H1 (cell line): ENCODE data around the gene OGFOD3. TPM values are rescaled to one million over a fixed set of nuclear protein-coding genes. Genes with fewer than 3 reads are reported as not detected.

Experiments
- CTCF ChIA-PET: fragments of 300-600 bp; sonication (Branson Sonifier 250); formaldehyde crosslinking; loops from one replicate; lab custom pipeline; 2021; ENCODE audit not compliant: partially characterized antibody; lab: Charles Lee
- POLR2A ChIA-PET: fragments of 300-600 bp; sonication (Branson Sonifier 250); formaldehyde crosslinking; loops from one replicate; lab custom pipeline; 2021; ENCODE audit warnings: inconsistent platforms; ENCODE audit not compliant: partially characterized antibody; lab: Charles Lee
- DNase-seq, 2 experiments: peaks; one replicate each; pipeline versions ENCODE4 v3.0.0 to v3.0.0-alpha.2; 2010 to 2022; ENCODE audit warnings: low spot score in 2 of 2, low read depth in 1 of 2, mixed read lengths in 1 of 2
- FAIRE-seq: peaks from 2 replicates; lab custom pipeline; 2011; peaks lifted over from hg19 to GRCh38; lab: Jason Lieb, UNC
- H2AFZ ChIP-seq: 2 replicates; pipeline ENCODE4 v1.8.1; 2012; ENCODE audit warnings: low read length, inconsistent platforms
- H2AK5ac ChIP-seq: 2 replicates; pipeline ENCODE4 v1.6.1; 2013; ENCODE audit warnings: low read depth, low read length
- H2BK120ac ChIP-seq: replicated peaks from 2 replicates; pipeline ENCODE3; 2013; ENCODE audit warnings: low read depth, low read length, inconsistent platforms
- H2BK12ac ChIP-seq: 2 replicates; pipeline ENCODE4 v1.6.1; 2013; ENCODE audit warnings: low read depth, low read length
- H2BK15ac ChIP-seq: 2 replicates; pipeline ENCODE4 v1.6.1; 2013; ENCODE audit warnings: low read length
- H2BK20ac ChIP-seq: 2 replicates; pipeline ENCODE4 v1.6.1; 2013; ENCODE audit warnings: low read length
- H2BK5ac ChIP-seq: 2 replicates; pipeline ENCODE4 v1.6.1; 2013; ENCODE audit warnings: low read depth, low read length
- H3K14ac ChIP-seq: 2 replicates; pipeline ENCODE4 v1.6.1; 2013; ENCODE audit warnings: inconsistent platforms; ENCODE audit not compliant: insufficient read length
- H3K18ac ChIP-seq: 2 replicates; pipeline ENCODE4 v1.6.1; 2013; ENCODE audit warnings: low read length; ENCODE audit errors: extremely low read depth
- H3K23ac ChIP-seq: 2 replicates; pipeline ENCODE4 v1.6.1; 2013; ENCODE audit warnings: inconsistent platforms; ENCODE audit not compliant: insufficient read length
- H3K23me2 ChIP-seq: 2 replicates; pipeline ENCODE4 v1.6.1; 2013; ENCODE audit warnings: low read depth, low read length
- H3K27ac ChIP-seq: 2 replicates; pipeline ENCODE4 v1.6.1; 2011; ENCODE audit warnings: low read depth, low read length, inconsistent platforms
- H3K27me3 ChIP-seq, 4 experiments: replicated peaks in 1 of 4; 1 replicate in 1 of 4; 2 replicates in 3 of 4; pipeline versions ENCODE4 v1.6.1 to v1.8.1; 2011 to 2013; ENCODE audit warnings: low read length in 3 of 4, mild to moderate bottlenecking in 3 of 4, inconsistent platforms in 2 of 4, mixed read lengths in 2 of 4, moderate library complexity in 1 of 4; ENCODE audit not compliant: control insufficient read depth in 3 of 4, insufficient read depth in 3 of 4; ENCODE audit errors: extremely low read depth in 1 of 4
- H3K36me3 ChIP-seq, 4 experiments: 2 replicates each; pipeline versions ENCODE4 v1.6.1 to v1.8.1; 2011 to 2013; ENCODE audit warnings: mild to moderate bottlenecking in 4 of 4, low read length in 3 of 4, moderate library complexity in 2 of 4, control low read depth in 1 of 4, inconsistent platforms in 1 of 4; ENCODE audit not compliant: insufficient read depth in 4 of 4, control insufficient read depth in 2 of 4
- H3K4ac ChIP-seq: replicated peaks from 2 replicates; pipeline ENCODE3; 2013; ENCODE audit warnings: low read length, low read depth, mixed read lengths, inconsistent platforms; ENCODE audit not compliant: insufficient read length
- H3K4me1 ChIP-seq, 4 experiments: replicated peaks in 1 of 4; 1 replicate in 1 of 4; 2 replicates in 3 of 4; pipeline versions ENCODE4 v1.6.1 to v1.8.1; 2011 to 2013; ENCODE audit warnings: low read length in 3 of 4, inconsistent platforms in 2 of 4, mixed read lengths in 1 of 4; ENCODE audit not compliant: insufficient read depth in 4 of 4, control insufficient read depth in 3 of 4
- H3K4me2 ChIP-seq, 2 experiments: 2 replicates each; pipeline versions ENCODE4 v1.6.1 to v1.8.1; 2011 to 2013; ENCODE audit warnings: low read depth in 2 of 2, low read length in 2 of 2, control low read depth in 1 of 2, inconsistent platforms in 1 of 2, mild to moderate bottlenecking in 1 of 2; ENCODE audit not compliant: insufficient read depth in 1 of 2
- H3K4me3 ChIP-seq, 4 experiments: fragments of 200-600, 300-600 bp in 1 of 4; sonication (generic), shearing (Covaris generic), sonication (Bioruptor Twin) in 1 of 4; 2 replicates each; pipeline versions ENCODE4 v1.5.1 to v1.8.1; 2011 to 2016; ENCODE audit warnings: low read length in 4 of 4, low read depth in 3 of 4, control low read depth in 2 of 4, inconsistent platforms in 2 of 4, mild to moderate bottlenecking in 2 of 4, mixed read lengths in 1 of 4, moderate library complexity in 1 of 4; ENCODE audit not compliant: insufficient read depth in 2 of 4; ENCODE audit errors: extremely low read depth in 1 of 4
- H3K56ac ChIP-seq: replicated peaks from 2 replicates; pipeline ENCODE3; 2013; ENCODE audit warnings: low read depth, mild to moderate bottlenecking, mixed read lengths, low read length, inconsistent platforms; ENCODE audit not compliant: insufficient read length
- H3K79me1 ChIP-seq: 2 replicates; pipeline ENCODE4 v1.6.1; 2013; ENCODE audit warnings: low read depth, low read length, control low read depth
- H3K79me2 ChIP-seq, 2 experiments: 2 replicates each; pipeline versions ENCODE4 v1.6.1 to v1.8.1; 2012 to 2013; ENCODE audit warnings: low read length in 2 of 2, mild to moderate bottlenecking in 2 of 2, inconsistent platforms in 1 of 2; ENCODE audit not compliant: insufficient read depth in 2 of 2, control insufficient read depth in 1 of 2
- H3K9ac ChIP-seq, 4 experiments: replicated peaks in 1 of 4; 1 replicate in 1 of 4; 2 replicates in 3 of 4; pipeline versions ENCODE4 v1.6.1 to v1.8.1; 2011 to 2013; ENCODE audit warnings: low read depth in 3 of 4, low read length in 3 of 4, control low read depth in 2 of 4, mild to moderate bottlenecking in 2 of 4, moderate library complexity in 2 of 4, inconsistent platforms in 1 of 4; ENCODE audit errors: extremely low read depth in 1 of 4
- H3K9me3 ChIP-seq, 2 experiments: 2 replicates each; pipeline versions ENCODE4 v1.6.1 to v1.8.1; 2012 to 2013; ENCODE audit warnings: mild to moderate bottlenecking in 2 of 2, moderate library complexity in 2 of 2, control low read depth in 1 of 2, inconsistent platforms in 1 of 2, low read depth in 1 of 2, low read length in 1 of 2, mixed read lengths in 1 of 2; ENCODE audit not compliant: insufficient read depth in 2 of 2
- H4K20me1 ChIP-seq, 2 experiments: replicated peaks in 1 of 2; 2 replicates each; pipeline versions ENCODE3 to v1.8.1; 2011 to 2013; ENCODE audit warnings: inconsistent platforms in 2 of 2, low read length in 2 of 2, mild to moderate bottlenecking in 1 of 2; ENCODE audit not compliant: insufficient read depth in 2 of 2, control insufficient read depth in 1 of 2
- H4K5ac ChIP-seq: 2 replicates; pipeline ENCODE4 v1.6.1; 2013; ENCODE audit warnings: low read length, low read depth, mixed read lengths, inconsistent platforms; ENCODE audit not compliant: insufficient read length
- H4K8ac ChIP-seq: 2 replicates; pipeline ENCODE4 v1.8.0; 2013; ENCODE audit warnings: mild to moderate bottlenecking, moderate library complexity, low read length, inconsistent platforms; ENCODE audit not compliant: insufficient read depth; ENCODE audit errors: extremely low read depth
- H4K91ac ChIP-seq: replicated peaks from 2 replicates; pipeline ENCODE3; 2013; ENCODE audit warnings: low read length, mixed read lengths, inconsistent platforms; ENCODE audit not compliant: insufficient read length
- POU5F1 ChIP-seq: IDR thresholded peaks from 2 replicates; pipeline ENCODE4 v1.6.1; 2011; ENCODE audit warnings: low read depth, mild to moderate bottlenecking, low read length, moderate library complexity
- WGBS, 2 experiments: shearing (Covaris generic) in 1 of 2; methylation state at CpG; one replicate each; pipeline versions ENCODE4 v1.1.6 to v1.1.7; 2013 to 2015; ENCODE audit warnings: low lambda C conversion rate in 2 of 2, mixed read lengths in 2 of 2, inconsistent platforms in 1 of 2, low coverage in 1 of 2, missing lambda C conversion rate in 1 of 2; ENCODE audit not compliant: insufficient replicate concordance in 2 of 2, insufficient coverage in 1 of 2, insufficient read length in 1 of 2; ENCODE audit errors: extremely low coverage in 1 of 2, missing lambda C conversion rate in 1 of 2; 5-methylcytosine and 5-hydroxymethylcytosine counted together
- polyA plus RNA-seq, 7 experiments: library from polyadenylated mRNA; depleted of rRNA in 3 of 7; stranded (reverse) in 5 of 7; unstranded in 2 of 7; fragments of >200 nt in 5 of 7; fragments of 200-250 nt in 2 of 7; gene quantifications; 1 replicate in 5 of 7; 2 replicates in 1 of 7; 4 replicates in 1 of 7; pipeline versions ENCODE4 v1.2.1 to v1.2.3, GENCODE V29; 2011 to 2013; ENCODE audit warnings: missing spikeins in 2 of 7, mixed read lengths in 2 of 7
- total RNA-seq: library from RNA; stranded (reverse); fragmentation: NEBNext Ultra II Directional; extraction: Animal tissue kit (Norgen Biotek cat#: 25700); gene quantifications from 2 replicates; pipeline ENCODE4 v1.2.1, GENCODE V29; 2021
- TF ChIP-seq, protein P1 (sequence below): IDR thresholded peaks from 2 replicates; pipeline ENCODE4 v1.6.1; 2012; ENCODE audit warnings: inconsistent platforms

OGFOD3 gene
- total and polyA plus RNA-seq, 2 of the 8 experiments (the other 6 are each of a cell fraction or from before 2014, with no cell fraction given), result 21.1 to 21.8 TPM

DNA sequence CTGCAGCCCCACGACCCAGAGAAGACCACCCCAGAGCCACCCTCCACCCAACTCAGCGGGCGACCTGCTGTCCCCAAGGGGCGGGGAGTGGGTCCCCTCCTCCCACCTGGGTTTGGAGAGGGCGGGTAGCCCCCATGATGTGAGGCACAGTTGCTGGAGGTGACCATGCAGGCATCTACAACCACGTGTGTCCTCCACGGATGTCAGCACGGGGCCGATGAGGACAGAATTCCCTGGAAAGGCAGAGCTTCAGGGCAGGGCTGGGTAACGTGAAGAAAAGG is 39.7 kb downstream of the OGFOD3 start:
- no peak overlapping the region for H4K5ac ChIP-seq
- 85% methylated on average over 10 of the region's 10 CpGs; no CpG with 5 or more reads in 1 of the 2 experiments for WGBS, 2 experiments
- H2AFZ ChIP-seq, result no peak overlapping the region
- no peaks in the 10 kb centered on the region for H3K36me3 ChIP-seq
- H2BK15ac ChIP-seq, result no peak overlapping the region
- no peak for TF ChIP-seq POU5F1
- TF ChIP-seq, protein P1, sequence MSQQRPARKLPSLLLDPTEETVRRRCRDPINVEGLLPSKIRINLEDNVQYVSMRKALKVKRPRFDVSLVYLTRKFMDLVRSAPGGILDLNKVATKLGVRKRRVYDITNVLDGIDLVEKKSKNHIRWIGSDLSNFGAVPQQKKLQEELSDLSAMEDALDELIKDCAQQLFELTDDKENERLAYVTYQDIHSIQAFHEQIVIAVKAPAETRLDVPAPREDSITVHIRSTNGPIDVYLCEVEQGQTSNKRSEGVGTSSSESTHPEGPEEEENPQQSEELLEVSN, result no peak
- no peak overlapping the region for H3K14ac ChIP-seq
- H3K9me3 ChIP-seq, result no peaks in the 10 kb centered on the region
- no peak overlapping the region for H3K9ac ChIP-seq
- no peak overlapping the region for H3K4me3 ChIP-seq
- no peaks in the 10 kb centered on the region for H3K79me1 ChIP-seq
- ChIA-PET CTCF (interaction anchor here (0.6 to 1.3 kb wide), 3 partner anchors 11 to 557 kb away, joined by 3 read pairs; no protein-coding TSS in a partner anchor), POLR2A (interaction anchor here (0.6 to 1.1 kb wide), 2 partner anchors 45 to 235 kb away, joined by 3 to 6 read pairs; partner anchors contain the start of gene SECTM1)
- H2AK5ac ChIP-seq, result no peak overlapping the region
- no peak overlapping the region for H3K56ac ChIP-seq
- H3K4me1 ChIP-seq, result no peaks in the 10 kb centered on the region; a peak in 1 of 7 replicates
- H2BK20ac ChIP-seq, result no peak overlapping the region
- no peak overlapping the region for H2BK5ac ChIP-seq
- H3K27ac ChIP-seq, result no peak overlapping the region
- no peaks in the 10 kb centered on the region for H3K23me2 ChIP-seq
- H3K27me3 ChIP-seq, result peaks cover 9 to 24% (median 18%) of the 10 kb centered on the region in 4 experiments; a peak in 6 of 7 replicates
- H3K23ac ChIP-seq, result no peak overlapping the region
- no peak overlapping the region for H2BK12ac ChIP-seq
- FAIRE-seq (no peak), DNase-seq (no peak)
- no peak overlapping the region for H3K18ac ChIP-seq
- H4K8ac ChIP-seq, result no peak overlapping the region
- H2BK120ac ChIP-seq, result no peak overlapping the region
- no peak overlapping the region for H3K4me2 ChIP-seq
- no peak overlapping the region for H3K4ac ChIP-seq
- peaks cover 0 to 5% of the 10 kb centered on the region in 2 experiments for H4K20me1 ChIP-seq
- H3K79me2 ChIP-seq, result no peaks in the 10 kb centered on the region
- no peak overlapping the region for H4K91ac ChIP-seq
